T-helper 2 cell treated with Interferon-gamma antibody and Interleukin-4, amounts not matched to agents 100 ng/mL and 5 ng/mL, for 36 hours (primary cell): ENCODE results near the gene TTC21B. TPM values are rescaled to one million over a fixed set of nuclear protein-coding genes. Genes with fewer than 3 reads are reported as not detected.

ENCODE experiments used
- intact Hi-C: fragments of 100-400 bp; cut with micrococcal nuclease; formaldehyde crosslinking; loops from one replicate; pipeline ENCODE4 v1.15.1; 2023
- total RNA-seq: library from RNA; stranded (reverse); gene quantifications from 2 replicates; pipeline ENCODE4 v1.2.3, GENCODE V29; 2022

TTC21B gene
- total RNA-seq, 1 donor from 2014 or later: 20.2 TPM

DNA sequence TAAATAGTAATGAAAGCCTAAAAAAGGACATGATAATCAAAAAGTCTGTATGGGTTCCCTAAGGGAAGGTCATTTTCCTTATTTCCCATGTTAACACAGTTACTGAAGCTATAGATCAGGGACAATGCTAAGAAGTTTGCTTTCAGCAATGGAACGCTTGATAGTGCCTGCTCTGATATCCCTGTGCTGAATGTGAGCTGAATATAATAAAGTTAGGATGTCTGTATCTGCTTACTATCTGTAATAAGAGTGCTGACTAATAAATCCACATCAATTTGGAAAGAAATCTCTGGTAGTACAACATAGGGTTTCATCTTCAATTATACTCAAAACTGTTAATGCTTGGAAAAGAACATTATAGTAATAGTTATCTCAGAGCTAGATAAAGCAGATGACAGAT is 25.8 kb downstream of the TTC21B start:
- intact Hi-C loops: no loop called here

GRCh38 chr2:165927353-165927752 is 26.2 kb downstream of the TTC21B start:
- intact Hi-C loops: no loop called here

DNA sequence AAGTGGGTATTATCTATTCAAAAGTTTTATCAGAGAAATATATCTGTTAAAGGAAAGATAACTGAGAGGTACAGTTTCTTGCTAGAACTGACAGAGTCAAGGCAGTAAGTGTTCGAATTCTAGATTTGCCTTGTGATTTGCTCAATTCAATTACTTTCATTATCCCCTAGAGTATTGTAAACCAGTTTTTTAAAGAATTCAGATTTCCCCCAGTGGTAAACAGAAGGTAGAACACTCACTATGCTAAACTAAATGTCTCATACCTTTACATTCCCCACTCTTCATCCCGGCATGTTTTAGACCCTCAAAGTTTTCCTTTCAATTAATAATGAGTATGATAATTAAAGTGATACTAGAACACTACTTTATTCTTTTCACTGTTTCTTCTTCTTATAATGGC is 28.6 kb downstream of the TTC21B start:
- intact Hi-C loops: no loop called here

GRCh38 chr2:165920748-165921147 is 32.8 kb downstream of the TTC21B start:
- intact Hi-C loops: no loop called here

DNA sequence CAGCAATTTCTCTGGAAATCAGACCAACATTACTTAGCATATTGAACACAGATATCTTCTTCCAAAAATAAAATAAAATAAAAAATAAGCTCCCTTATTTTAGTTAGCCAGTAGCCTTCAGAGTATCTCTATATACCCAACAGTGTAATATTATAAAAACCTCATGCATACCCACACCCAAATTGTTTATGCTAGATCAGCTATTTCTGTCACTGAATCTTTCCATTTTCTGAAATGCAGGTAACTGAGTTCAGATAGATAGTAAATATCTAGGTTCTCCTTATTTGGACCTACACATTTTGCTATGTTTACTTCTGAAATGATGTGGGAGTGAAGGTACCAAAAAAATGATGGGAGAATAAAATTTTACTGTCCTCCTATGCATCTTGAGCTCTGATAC is 39.9 kb downstream of the TTC21B start:
- intact Hi-C loops: no loop called here

DNA sequence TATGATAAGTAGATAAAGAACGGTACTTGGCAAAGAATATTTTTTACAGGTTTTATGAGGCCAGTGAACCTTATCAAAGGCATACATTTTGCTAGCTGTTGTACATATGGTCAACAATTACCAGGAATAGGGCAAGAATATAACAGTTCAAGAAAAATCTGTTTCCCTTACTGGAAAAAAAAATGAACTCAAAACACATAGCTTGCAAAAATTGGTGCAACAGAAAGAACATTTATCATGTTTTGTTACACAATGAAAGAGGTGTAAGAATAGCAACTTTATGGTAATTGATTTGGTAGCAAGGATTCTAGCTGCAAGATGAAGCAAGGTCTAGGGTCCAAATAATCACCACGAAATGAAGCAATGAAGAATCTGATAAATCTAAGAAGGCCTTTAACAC is 41.6 kb downstream of the TTC21B start:
- intact Hi-C loops: no loop called here

GRCh38 chr2:165911231-165911630 is 42.3 kb downstream of the TTC21B start:
- intact Hi-C loops: no loop called here

GRCh38 chr2:165909466-165909865 is 44.1 kb downstream of the TTC21B start:
- intact Hi-C loops: no loop called here

DNA sequence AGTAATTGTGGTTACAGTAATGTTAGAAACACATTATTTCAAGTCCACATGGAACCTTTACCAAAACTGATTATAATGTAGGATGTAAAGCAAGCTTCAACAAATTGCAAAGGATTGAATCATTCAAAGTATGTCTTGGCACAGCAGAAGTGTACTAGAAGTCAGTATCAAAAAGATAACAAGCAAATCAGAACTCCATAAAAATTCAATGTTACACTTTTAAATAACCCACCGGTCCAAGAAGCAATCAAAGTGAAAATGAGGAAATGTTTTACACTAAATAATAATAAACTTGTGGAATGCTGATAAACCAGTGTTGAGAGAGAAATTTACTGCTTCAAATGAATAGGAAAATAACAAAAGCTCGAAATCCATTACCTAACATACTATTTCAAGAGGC is 47.7 kb downstream of the TTC21B start:
- intact Hi-C loops: no loop called here

DNA sequence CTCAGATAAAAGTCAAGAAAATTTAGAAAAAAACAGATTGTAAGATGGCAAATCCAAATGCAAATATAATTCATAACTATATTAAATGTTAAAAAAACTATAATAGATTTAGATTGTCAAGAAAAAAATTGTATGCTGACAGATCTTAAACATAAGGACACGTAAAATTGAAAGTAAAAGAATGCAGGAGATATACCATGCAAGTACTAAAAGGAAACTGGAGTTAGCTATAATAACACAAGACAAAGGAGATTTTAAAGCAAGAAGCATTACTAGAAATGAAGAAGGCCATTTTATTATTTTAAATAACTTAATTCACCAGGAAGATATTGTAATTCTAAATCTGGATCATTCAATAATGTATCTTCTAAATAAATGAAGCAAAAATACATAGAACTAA is 48.3 kb downstream of the TTC21B start:
- intact Hi-C loops: no loop called here

GRCh38 chr2:165904432-165904831 is 49.1 kb downstream of the TTC21B start:
- intact Hi-C loops: no loop called here

DNA sequence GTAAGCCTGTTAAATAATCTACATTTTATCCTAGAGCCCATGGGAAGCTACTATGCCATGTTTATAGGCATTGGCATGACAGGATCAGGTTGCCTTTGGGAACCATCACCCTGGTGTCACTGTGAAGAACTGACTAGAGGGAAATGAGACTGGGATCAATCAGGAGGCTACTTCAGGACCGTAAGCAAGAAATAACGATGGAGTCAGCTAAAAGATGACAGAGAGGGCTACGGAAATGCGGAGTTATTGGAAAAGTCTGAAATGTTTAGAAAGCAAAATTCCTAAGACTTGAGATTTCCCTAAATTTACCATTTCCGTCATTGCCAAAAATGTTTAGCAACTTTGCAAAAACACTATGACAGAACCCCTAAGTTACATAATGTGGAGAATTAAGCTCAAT is 50.2 kb downstream of the TTC21B start:
- intact Hi-C loops: loop anchor here (1.0 kb wide), 1 partner anchor 50 kb away; the partner anchor contains the start of gene TTC21B

DNA sequence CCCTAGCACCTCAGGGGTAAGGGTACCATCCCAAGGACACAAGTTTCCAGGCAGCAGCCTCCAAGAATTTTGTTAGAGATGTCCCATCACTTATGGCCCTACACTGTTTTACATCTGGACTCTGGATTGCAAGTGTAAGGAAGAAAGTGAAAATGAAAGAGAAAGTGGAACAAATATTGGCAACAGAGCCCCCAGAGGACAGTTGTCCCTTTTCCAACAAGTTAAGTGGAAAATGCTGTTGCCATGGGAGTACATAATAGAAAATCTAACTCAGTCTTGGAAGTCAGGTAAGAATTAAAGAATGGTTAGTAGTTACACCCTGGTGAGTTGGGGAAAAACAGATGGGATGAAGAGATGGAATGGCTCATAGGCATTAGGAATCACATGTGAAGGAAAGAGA is 50.6 kb downstream of the TTC21B start:
- intact Hi-C loops: loop anchor here (1.0 kb wide), 1 partner anchor 50 kb away; the partner anchor contains the start of gene TTC21B

DNA sequence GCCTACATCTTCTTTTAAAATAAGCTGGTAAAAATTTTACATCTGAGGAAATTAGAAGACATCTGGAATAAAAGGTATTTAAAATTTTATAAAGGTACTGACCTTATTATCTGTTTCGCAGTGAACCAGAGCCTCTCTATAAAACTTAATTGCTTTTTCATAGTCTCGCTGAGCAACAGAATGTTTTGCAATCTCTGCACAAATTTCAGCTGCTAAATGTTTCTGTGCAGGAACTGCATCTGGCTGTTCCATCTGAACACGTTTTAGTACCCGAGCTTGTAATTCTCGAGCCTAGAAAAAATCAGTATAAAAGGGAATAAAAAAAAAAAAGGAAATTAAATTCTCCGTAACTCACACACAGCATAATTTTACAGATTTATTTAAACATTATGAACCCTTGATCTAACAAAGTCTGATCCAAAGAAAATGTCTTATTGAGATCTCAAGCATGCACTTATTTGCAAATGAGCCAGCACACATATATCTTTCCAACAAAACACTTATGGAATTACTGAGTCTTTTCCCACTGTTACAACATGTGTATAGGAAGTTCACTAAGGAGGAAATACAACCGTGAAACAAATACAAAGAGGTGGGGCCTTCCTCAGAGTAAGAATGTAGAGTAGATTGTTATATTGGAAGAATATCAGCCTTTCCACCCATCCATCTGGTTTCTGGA is 51.8 kb downstream of the TTC21B start:
- intact Hi-C loops: no loop called here

GRCh38 chr2:165899311-165899710 is 54.3 kb downstream of the TTC21B start:
- intact Hi-C loops: no loop called here

DNA sequence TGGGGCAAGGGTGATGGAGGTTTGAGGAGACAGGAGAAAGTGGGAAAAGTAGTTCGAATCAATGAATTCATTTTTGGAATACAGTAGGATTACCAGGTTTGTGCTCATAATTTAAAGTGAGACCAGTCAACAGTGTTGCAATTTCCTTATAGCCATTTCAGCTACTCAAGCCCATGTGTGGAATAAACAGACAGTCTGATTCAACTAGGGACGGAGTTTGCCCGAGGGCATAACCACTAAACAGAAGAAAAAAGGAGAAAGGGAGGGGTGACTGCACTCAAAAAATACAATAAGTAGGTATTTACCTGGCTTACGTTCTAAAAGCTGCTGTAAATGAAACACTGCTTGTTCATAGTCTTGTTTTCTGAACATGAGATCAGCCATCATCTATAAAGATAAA is 55.2 kb downstream of the TTC21B start:
- intact Hi-C loops: no loop called here

GRCh38 chr2:165897726-165898125 is 55.9 kb downstream of the TTC21B start:
- intact Hi-C loops: no loop called here

- intact Hi-C loops: no loop called here
These were observed 56.5 kb downstream of the TTC21B start for GRCh38 chr2:165897074-165897473.

DNA sequence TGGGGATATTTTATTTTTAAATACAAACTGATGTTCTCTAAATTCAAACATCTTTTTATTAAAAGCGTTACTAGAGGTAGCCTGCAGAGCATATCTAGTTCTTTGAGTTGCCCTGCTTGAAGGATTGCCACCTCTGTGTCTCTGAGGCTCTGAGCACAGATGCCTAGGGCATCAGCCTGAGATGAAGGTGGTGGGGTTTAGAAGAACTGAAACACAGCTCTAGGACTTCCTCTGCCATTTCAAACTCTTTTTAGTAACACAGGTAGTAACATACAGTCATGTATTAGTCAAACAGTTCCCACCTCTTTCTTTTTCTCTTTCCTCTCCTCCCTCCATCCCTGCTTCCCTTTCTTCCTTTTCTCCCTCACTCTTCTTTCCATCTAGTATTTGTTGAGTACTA is 57.6 kb downstream of the TTC21B start:
- intact Hi-C loops: no loop called here

GRCh38 chr2:165893556-165893955 is 60.0 kb downstream of the TTC21B start:
- intact Hi-C loops: no loop called here

GRCh38 chr2:165892526-165892925 is 61.0 kb downstream of the TTC21B start:
- intact Hi-C loops: no loop called here

GRCh38 chr2:165891943-165892342 is 61.6 kb downstream of the TTC21B start:
- intact Hi-C loops: no loop called here

DNA sequence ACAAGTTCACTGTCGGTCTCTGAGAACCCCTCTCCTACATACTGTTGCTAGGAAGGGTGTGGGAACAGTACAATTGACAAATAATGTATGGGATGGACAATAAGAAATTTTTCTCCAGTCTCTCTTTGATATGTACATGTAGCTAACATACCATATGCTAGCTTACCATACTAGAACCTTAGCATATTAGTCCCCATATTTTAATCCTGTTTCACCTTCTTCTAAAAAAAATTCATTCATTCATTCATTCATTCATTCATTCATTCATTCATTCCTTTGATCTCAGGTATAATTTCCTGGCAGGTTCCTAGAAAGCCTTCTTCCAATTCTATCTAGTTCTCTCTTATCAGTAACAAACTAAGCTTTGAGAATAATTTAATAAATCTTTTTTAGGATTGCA is 62.2 kb downstream of the TTC21B start:
- intact Hi-C loops: no loop called here

- intact Hi-C loops: no loop called here
These were observed 63.8 kb downstream of the TTC21B start for GRCh38 chr2:165889798-165890197.
